SK-N-MC (cell line): ENCODE data around the gene PTPN4.

ENCODE experiments used
- DNase-seq: peaks from one replicate; pipeline ENCODE4 v3.0.0-alpha.2; 2011; ENCODE audit warnings: low read depth, low spot score
- H3K27ac ChIP-seq: fragments of 200-600 bp; sonication (generic); 2 replicates; pipeline ENCODE4 v1.5.1; 2016; ENCODE audit warnings: mixed run types
- H3K36me3 ChIP-seq: fragments of 200-600 bp; sonication (generic); 2 replicates; pipeline ENCODE4 v1.6.1; 2017; ENCODE audit warnings: antibody characterized with exemption, low read length, mixed read lengths; ENCODE audit not compliant: insufficient read depth
- H3K4me3 ChIP-seq: fragments of 200-600 bp; sonication (generic); 2 replicates; pipeline ENCODE4 v1.5.1; 2016
- H3K9ac ChIP-seq: fragments of 200-600 bp; sonication (generic); 2 replicates; pipeline ENCODE4 v1.8.0; 2017; ENCODE audit warnings: mixed run types, mixed read lengths; ENCODE audit not compliant: insufficient read length
- H3K9me3 ChIP-seq: fragments of 200-600 bp; sonication (generic); 2 replicates; pipeline ENCODE4 v1.6.1; 2017; ENCODE audit warnings: low read depth, mild to moderate bottlenecking, antibody characterized with exemption, low read length, moderate library complexity, mixed read lengths
- EZH2 ChIP-seq: fragments of 200-600 bp; sonication (generic); IDR thresholded peaks from one replicate; pipeline ENCODE4 v1.6.1; 2017; ENCODE audit warnings: antibody characterized with exemption
- FOXP2 ChIP-seq: optimal IDR thresholded peaks from 2 replicates; pipeline ENCODE3; 2011; ENCODE audit warnings: mild to moderate bottlenecking, moderate library complexity; ENCODE audit not compliant: insufficient read depth; ENCODE audit errors: extremely low read length, control extremely low read depth
- POLR2AphosphoS5 ChIP-seq: IDR thresholded peaks from 2 replicates; pipeline ENCODE4 v1.6.1; 2012; ENCODE audit warnings: mild to moderate bottlenecking, low read depth, low read length, borderline replicate concordance

The PTPN4 gene

GRCh38 chr2:119727493-119727892 is 32.2 kb upstream of the PTPN4 start:
- no peak for DNase-seq
- no peaks in the 10 kb centered on the region for H3K9me3 ChIP-seq
- TF ChIP-seq FOXP2, result no peak
- TF ChIP-seq POLR2AphosphoS5, result no peak
- no peak for TF ChIP-seq EZH2
- H3K9ac ChIP-seq, result no peak overlapping the region
- no peaks in the 10 kb centered on the region for H3K36me3 ChIP-seq
- H3K27ac ChIP-seq, result no peak overlapping the region
- H3K4me3 ChIP-seq, result no peak overlapping the region

GRCh38 chr2:119728421-119728820 is 31.3 kb upstream of the PTPN4 start:
- Histone ChIP-seq H3K27ac (no peak overlapping the region), H3K9me3 (no peaks in the 10 kb centered on the region), H3K4me3 (no peak overlapping the region), H3K9ac (no peak overlapping the region), H3K36me3 (no peaks in the 10 kb centered on the region)
- TF ChIP-seq FOXP2, result no peak
- no peak for TF ChIP-seq EZH2
- TF ChIP-seq POLR2AphosphoS5, result no peak
- DNase-seq, result no peak

DNA sequence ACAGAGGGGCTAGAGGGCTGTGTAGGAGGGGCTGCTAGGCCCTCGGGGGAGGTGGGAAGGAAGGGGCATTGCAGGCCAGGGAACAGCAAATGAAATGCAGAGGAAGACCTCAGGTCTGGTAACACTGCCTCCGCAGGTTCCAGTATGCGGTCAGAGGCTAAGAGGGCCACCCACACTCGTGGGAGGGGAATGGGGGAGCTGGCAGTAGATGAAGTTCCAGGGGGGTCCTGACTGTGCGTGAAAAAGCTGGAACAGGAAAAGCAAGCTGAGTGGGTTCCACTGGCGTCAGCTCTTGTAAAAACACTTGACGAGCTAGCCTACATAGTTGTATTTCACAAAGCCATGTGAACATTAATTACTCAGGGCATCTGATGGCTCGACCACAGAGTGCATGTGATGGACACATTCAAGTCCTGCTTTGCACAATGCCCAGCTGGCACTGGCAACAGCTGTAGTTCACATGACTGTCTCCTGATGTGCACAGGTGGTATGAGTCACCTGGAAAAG is 29.0 kb upstream of the PTPN4 start:
- Histone ChIP-seq H3K4me3 (no peak overlapping the region; the same call in 1 of the 2 replicates), H3K9me3 (no peaks in the 10 kb centered on the region), H3K27ac (no peak overlapping the region), H3K36me3 (no peaks in the 10 kb centered on the region), H3K9ac (no peak overlapping the region)
- TF ChIP-seq EZH2 (no peak), FOXP2 (no peak)
- DNase-seq, result no peak

DNA sequence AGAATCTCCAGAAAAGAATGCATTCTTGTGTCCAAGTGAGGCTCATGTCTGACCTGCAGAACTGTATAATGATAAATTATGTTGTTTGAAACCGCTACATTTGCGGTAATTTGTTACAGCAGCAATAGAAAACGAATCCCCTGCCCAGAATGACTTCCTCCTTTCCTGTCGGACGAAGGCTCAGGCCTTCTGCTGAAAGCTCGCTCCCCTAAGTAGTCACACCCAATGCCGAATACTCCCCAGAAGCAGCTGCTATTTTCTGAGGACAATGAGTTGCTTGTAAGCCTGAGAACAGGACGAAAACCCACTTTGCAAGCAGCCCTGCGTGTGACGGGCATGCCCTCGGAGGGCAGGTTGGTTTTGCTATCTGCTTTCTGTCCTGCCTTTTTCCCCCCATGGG is 27.7 kb upstream of the PTPN4 start:
- Histone ChIP-seq H3K27ac (no peak overlapping the region), H3K9ac (no peak overlapping the region), H3K9me3 (no peaks in the 10 kb centered on the region), H3K36me3 (no peaks in the 10 kb centered on the region), H3K4me3 (no peak overlapping the region)
- DNase-seq, result no peak
- TF ChIP-seq EZH2 (no peak), FOXP2 (no peak), POLR2AphosphoS5 (no peak)

DNA sequence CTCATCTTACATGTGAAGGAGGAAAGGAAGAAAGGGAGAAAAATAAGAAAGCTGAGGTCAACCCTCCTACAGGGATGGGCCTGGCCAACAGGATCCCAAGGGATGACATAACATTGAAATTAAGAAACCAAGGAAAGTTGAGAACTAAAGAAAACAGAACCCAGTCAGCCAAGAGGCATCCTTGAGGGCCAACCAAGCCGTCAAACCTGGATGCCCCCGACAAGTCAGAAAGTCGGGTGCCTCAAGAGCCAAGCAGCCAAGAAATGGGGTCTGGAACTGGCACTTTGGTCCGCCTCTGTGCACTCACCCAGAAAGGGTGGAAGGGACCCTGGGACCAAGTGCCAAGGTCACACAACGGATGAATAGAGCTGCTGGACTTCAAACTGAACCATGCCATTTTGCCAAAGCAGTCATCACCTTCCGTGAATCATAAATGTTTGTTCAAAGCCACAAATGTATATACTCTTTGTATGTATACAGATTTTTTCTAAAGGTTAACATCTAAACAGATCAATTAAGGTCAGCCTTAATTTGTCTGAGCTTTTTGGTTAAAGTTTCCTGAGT is 27.0 kb upstream of the PTPN4 start:
- Histone ChIP-seq H3K36me3 (no peaks in the 10 kb centered on the region), H3K9ac (no peak overlapping the region), H3K9me3 (no peaks in the 10 kb centered on the region), H3K27ac (no peak overlapping the region), H3K4me3 (no peak overlapping the region)
- no peak for DNase-seq
- no peak for TF ChIP-seq POLR2AphosphoS5
- TF ChIP-seq EZH2, result no peak
- TF ChIP-seq FOXP2, result no peak

DNA sequence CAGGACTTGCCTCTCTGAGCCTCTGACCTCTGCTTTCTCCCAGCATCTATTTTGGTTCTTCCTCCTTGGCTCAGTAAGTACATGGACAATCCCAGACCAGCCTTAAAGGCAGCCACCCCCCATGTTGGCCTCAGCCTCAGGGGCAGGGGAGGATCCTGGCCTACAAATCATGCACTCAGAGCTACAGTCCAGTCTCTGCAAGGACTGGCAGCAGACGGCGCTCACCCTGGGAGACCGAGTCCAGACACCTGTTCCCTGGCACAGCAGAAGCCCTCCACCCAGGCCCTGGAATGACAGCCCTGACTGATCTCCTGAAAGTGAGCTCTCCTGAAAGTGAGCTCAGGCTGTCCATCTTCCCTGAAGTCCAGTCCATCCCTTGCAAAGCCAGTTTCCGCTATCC is 25.7 kb upstream of the PTPN4 start:
- TF ChIP-seq POLR2AphosphoS5, result no peak
- Histone ChIP-seq H3K36me3 (no peaks in the 10 kb centered on the region), H3K9me3 (no peaks in the 10 kb centered on the region), H3K27ac (no peak overlapping the region), H3K9ac (no peak overlapping the region), H3K4me3 (no peak overlapping the region)
- DNase-seq, result no peak

GRCh38 chr2:119735565-119735964 is 24.2 kb upstream of the PTPN4 start:
- H3K4me3 ChIP-seq, result peak overlapping the region; percentile 41
- no peak overlapping the region for H3K27ac ChIP-seq
- H3K9ac ChIP-seq, result no peak overlapping the region
- H3K36me3 ChIP-seq, result no peaks in the 10 kb centered on the region
- TF ChIP-seq POLR2AphosphoS5 (no peak), EZH2 (no peak), FOXP2 (no peak)
- DNase-seq, result no peak
- no peaks in the 10 kb centered on the region for H3K9me3 ChIP-seq

GRCh38 chr2:119736021-119736420 is 23.7 kb upstream of the PTPN4 start:
- no peak for TF ChIP-seq FOXP2
- TF ChIP-seq POLR2AphosphoS5, result no peak
- Histone ChIP-seq H3K9ac (no peak overlapping the region), H3K36me3 (no peaks in the 10 kb centered on the region), H3K9me3 (no peaks in the 10 kb centered on the region), H3K4me3 (peak overlapping the region; percentile 41), H3K27ac (no peak overlapping the region)
- DNase-seq, result no peak

DNA sequence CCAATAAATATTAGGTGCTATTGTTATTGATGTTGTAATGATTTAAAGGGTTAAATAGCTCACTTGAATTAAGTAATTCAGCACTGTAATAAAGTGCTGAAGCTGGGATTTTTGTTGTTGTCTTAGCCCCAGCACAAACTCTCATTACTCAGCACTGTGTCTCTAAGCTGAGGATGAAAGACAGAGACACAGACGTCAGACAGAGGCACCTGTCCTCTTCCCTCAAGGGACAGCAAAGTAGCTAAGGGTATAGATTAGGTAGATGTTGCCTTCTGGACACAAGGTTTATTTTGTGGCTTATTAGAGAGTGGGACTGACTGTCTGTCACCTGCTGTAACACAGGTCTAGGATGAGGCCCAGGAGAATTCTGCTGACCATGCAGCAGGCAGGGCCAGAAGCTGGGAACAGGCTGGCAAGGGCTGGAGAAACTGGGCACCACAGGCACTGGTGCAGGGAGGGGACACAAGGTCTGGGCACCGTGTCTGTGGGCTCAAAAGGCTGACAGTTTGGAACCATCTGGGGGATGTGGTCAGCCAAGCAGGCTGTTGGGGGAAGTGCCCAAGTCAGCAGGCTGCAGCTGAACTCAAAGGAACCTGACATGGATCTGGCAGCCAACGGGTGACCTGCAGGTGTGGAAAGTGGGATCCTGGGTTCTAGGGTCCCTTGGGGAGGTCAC is 20.0 kb upstream of the PTPN4 start:
- no peak overlapping the region for H3K9ac ChIP-seq
- no peak overlapping the region for H3K27ac ChIP-seq
- H3K36me3 ChIP-seq, result no peaks in the 10 kb centered on the region

More for the DNA sequence above, 20.0 kb upstream of the PTPN4 start:
- H3K4me3 ChIP-seq, result no peak overlapping the region
- no peak for DNase-seq
- TF ChIP-seq POLR2AphosphoS5, result no peak
- TF ChIP-seq EZH2, result no peak
- TF ChIP-seq FOXP2, result no peak
- H3K9me3 ChIP-seq, result no peaks in the 10 kb centered on the region
